A549 (cell line): ENCODE measurements around the gene TDP1.

ENCODE experiments used
- CBX2 ChIP-seq: fragments of 200-600 bp; sonication (generic); IDR thresholded peaks from 2 replicates; pipeline ENCODE4 v1.6.1; 2016; ENCODE audit warnings: low read depth, mild to moderate bottlenecking, borderline replicate concordance
- CTCF ChIP-seq: fragments of >200 bp; sonication (Bioruptor Twin); formaldehyde crosslinking; IDR thresholded peaks from 3 replicates; pipeline ENCODE4 v1.5.1; 2016
- HOXA7 ChIP-seq: fragments of 250-450 bp; sonication (Bioruptor Pico); IDR thresholded peaks from 2 replicates; pipeline ENCODE4 v1.5.0; 2020; ENCODE audit warnings: mild to moderate bottlenecking, moderate library complexity
- POLR2A ChIP-seq: IDR thresholded peaks from 2 replicates; pipeline ENCODE4 v1.6.1; 2012; ENCODE audit warnings: mild to moderate bottlenecking, low read length
- RAD21 ChIP-seq, 2 experiments: fragments of >200 bp in 1 of 2; sonication (Bioruptor Twin) in 1 of 2; formaldehyde crosslinking in 1 of 2; IDR thresholded peaks in 1 of 2; conservative IDR thresholded peaks in 1 of 2; 2 replicates in 1 of 2; 3 replicates in 1 of 2; pipeline ENCODE4 v1.6.1; 2012 to 2018; ENCODE audit warnings: inconsistent platforms in 1 of 2

- no peak for TF ChIP-seq POLR2A
- TF ChIP-seq CBX2 = no peak
- TF ChIP-seq CTCF = no peak
- no peak for TF ChIP-seq HOXA7 (CRISPR knock-in tag)
- TF ChIP-seq RAD21 (conservative IDR thresholded peaks at IDR 0.05 in 1 of 2, IDR thresholded peaks at IDR 0.05 in 1 of 2) = no peak
Measured at GRCh38 chr14:89983375-89983774, 27.6 kb downstream of the TDP1 start.
